Measurements from ENCODE around the gene ACTN1.

ACTN1 gene

GRCh38 chr14:68939893-68940613 is 39.0 kb downstream of the ACTN1 start:
- Mint-ChIP-seq H3K4me3 (no peak overlapping the region), H3K27me3 (no peaks in the 10 kb centered on the region), H3K36me3 (no peaks in the 10 kb centered on the region), H3K27ac (peak overlapping the region; percentile 92), H3K4me1 (peaks cover 91% of the 10 kb centered on the region), H3K9me3 (no peaks in the 10 kb centered on the region)

- no peak overlapping the region for H3K4me3 Mint-ChIP-seq
- H3K9me3 Mint-ChIP-seq, result no peaks in the 10 kb centered on the region
- H3K27ac Mint-ChIP-seq, result peak overlapping the region; percentile 92
- H3K36me3 Mint-ChIP-seq, result no peaks in the 10 kb centered on the region
- no peaks in the 10 kb centered on the region for H3K27me3 Mint-ChIP-seq
- H3K4me1 Mint-ChIP-seq, result peaks cover 91% of the 10 kb centered on the region
Measured at GRCh38 chr14:68939181-68939892, 39.8 kb downstream of the ACTN1 start.

GRCh38 chr14:68938271-68939150 is 40.6 kb downstream of the ACTN1 start:
- Mint-ChIP-seq H3K9me3 (no peaks in the 10 kb centered on the region), H3K4me3 (peak overlapping the region; percentile 58), H3K27me3 (no peaks in the 10 kb centered on the region), H3K4me1 (peaks cover 91% of the 10 kb centered on the region), H3K36me3 (no peaks in the 10 kb centered on the region), H3K27ac (peak overlapping the region; percentile 92)

GRCh38 chr14:68937471-68938270 is 41.4 kb downstream of the ACTN1 start:
- H3K4me3 Mint-ChIP-seq, result peak overlapping the region; percentile 58
- H3K9me3 Mint-ChIP-seq, result no peaks in the 10 kb centered on the region
- no peaks in the 10 kb centered on the region for H3K27me3 Mint-ChIP-seq
- no peaks in the 10 kb centered on the region for H3K36me3 Mint-ChIP-seq
- H3K4me1 Mint-ChIP-seq, result peaks cover 88% of the 10 kb centered on the region
- H3K27ac Mint-ChIP-seq, result peak overlapping the region; percentile 65

- Mint-ChIP-seq H3K9me3 (no peaks in the 10 kb centered on the region), H3K27me3 (no peaks in the 10 kb centered on the region), H3K36me3 (no peaks in the 10 kb centered on the region), H3K4me3 (no peak overlapping the region), H3K4me1 (peaks cover 88% of the 10 kb centered on the region), H3K27ac (no peak overlapping the region)
Measured at GRCh38 chr14:68936980-68937379, 42.1 kb downstream of the ACTN1 start.

GRCh38 chr14:68936476-68936875 is 42.6 kb downstream of the ACTN1 start:
- H3K36me3 Mint-ChIP-seq, result no peaks in the 10 kb centered on the region
- no peaks in the 10 kb centered on the region for H3K9me3 Mint-ChIP-seq
- H3K4me3 Mint-ChIP-seq, result no peak overlapping the region
- peaks cover 88% of the 10 kb centered on the region for H3K4me1 Mint-ChIP-seq
- H3K27ac Mint-ChIP-seq, result peak overlapping the region; percentile 68
- H3K27me3 Mint-ChIP-seq, result no peaks in the 10 kb centered on the region

GRCh38 chr14:68935761-68936214 is 43.3 kb downstream of the ACTN1 start:
- Mint-ChIP-seq H3K4me1 (peaks cover 90% of the 10 kb centered on the region), H3K36me3 (no peaks in the 10 kb centered on the region), H3K4me3 (no peak overlapping the region), H3K27me3 (no peaks in the 10 kb centered on the region), H3K9me3 (no peaks in the 10 kb centered on the region), H3K27ac (no peak overlapping the region)

- Mint-ChIP-seq H3K27me3 (no peaks in the 10 kb centered on the region), H3K36me3 (no peaks in the 10 kb centered on the region), H3K4me1 (peaks cover 92% of the 10 kb centered on the region), H3K27ac (peak overlapping the region; percentile 65), H3K4me3 (no peak overlapping the region), H3K9me3 (no peaks in the 10 kb centered on the region)
Measured at GRCh38 chr14:68934066-68934465, 45.0 kb downstream of the ACTN1 start.

- Mint-ChIP-seq H3K27ac (no peak overlapping the region), H3K4me3 (no peak overlapping the region), H3K27me3 (no peaks in the 10 kb centered on the region), H3K4me1 (peaks cover 92% of the 10 kb centered on the region), H3K36me3 (no peaks in the 10 kb centered on the region), H3K9me3 (no peaks in the 10 kb centered on the region)
Measured at GRCh38 chr14:68932686-68933085, 46.4 kb downstream of the ACTN1 start.

GRCh38 chr14:68932231-68932630 is 46.9 kb downstream of the ACTN1 start:
- Mint-ChIP-seq H3K9me3 (no peaks in the 10 kb centered on the region), H3K27me3 (no peaks in the 10 kb centered on the region), H3K36me3 (no peaks in the 10 kb centered on the region), H3K4me3 (no peak overlapping the region), H3K4me1 (peaks cover 92% of the 10 kb centered on the region), H3K27ac (no peak overlapping the region)

- H3K4me3 Mint-ChIP-seq, result peak overlapping the region; percentile 2
Measured at GRCh38 chr14:68931474-68932051, 47.5 kb downstream of the ACTN1 start.

GRCh38 chr14:68931063-68931462 is 48.0 kb downstream of the ACTN1 start:
- peak overlapping the region; percentile 2 for H3K4me3 Mint-ChIP-seq
- no peaks in the 10 kb centered on the region for H3K9me3 Mint-ChIP-seq
- peak overlapping the region; percentile 46 for H3K27ac Mint-ChIP-seq
- no peaks in the 10 kb centered on the region for H3K27me3 Mint-ChIP-seq
- H3K36me3 Mint-ChIP-seq, result peaks cover 7% of the 10 kb centered on the region
- H3K4me1 Mint-ChIP-seq, result peaks cover 90% of the 10 kb centered on the region

More at GRCh38 chr14:68931474-68932051, 47.5 kb downstream of the ACTN1 start:
- H3K36me3 Mint-ChIP-seq, result peaks cover 5% of the 10 kb centered on the region
- no peaks in the 10 kb centered on the region for H3K9me3 Mint-ChIP-seq
- H3K27ac Mint-ChIP-seq, result peak overlapping the region; percentile 47
- H3K4me1 Mint-ChIP-seq, result peaks cover 92% of the 10 kb centered on the region
- no peaks in the 10 kb centered on the region for H3K27me3 Mint-ChIP-seq

- peak overlapping the region; percentile 7 for H3K4me3 Mint-ChIP-seq
- no peaks in the 10 kb centered on the region for H3K9me3 Mint-ChIP-seq
- H3K27ac Mint-ChIP-seq, result peak overlapping the region; percentile 71
Measured at GRCh38 chr14:68929623-68930307, 49.3 kb downstream of the ACTN1 start.

More at GRCh38 chr14:68929623-68930307, 49.3 kb downstream of the ACTN1 start:
- peaks cover 91% of the 10 kb centered on the region for H3K4me1 Mint-ChIP-seq
- H3K36me3 Mint-ChIP-seq, result peaks cover 15% of the 10 kb centered on the region
- H3K27me3 Mint-ChIP-seq, result no peaks in the 10 kb centered on the region
